Liver (tissue), 9 donors: ENCODE measurements around the gene KIZ. TPM values are rescaled to one million over a fixed set of nuclear protein-coding genes. Genes with fewer than 3 reads are reported as not detected.
A peak's percentile ranks its signal among the peaks of the same experiment; 100 is the strongest.

ENCODE experiments used
- DNase-seq: peaks from one replicate; pipeline ENCODE4 v3.0.0-alpha.2; 2017; ENCODE audit warnings: low spot score
- H3K27ac ChIP-seq, 2 donors: one replicate each; pipeline ENCODE4 v1.7.0; 2013; ENCODE audit warnings: inconsistent platforms in 2 of 2, low read length in 2 of 2, control low read depth in 1 of 2, low read depth in 1 of 2, mild to moderate bottlenecking in 1 of 2
- H3K27me3 ChIP-seq, 4 donors: one replicate each; pipeline versions ENCODE4 v1.6.1 to v1.7.0; 2013; ENCODE audit warnings: low read length in 3 of 4, inconsistent platforms in 1 of 4, mild to moderate bottlenecking in 1 of 4, moderate library complexity in 1 of 4; ENCODE audit not compliant: control insufficient read depth in 4 of 4, insufficient read depth in 4 of 4
- H3K36me3 ChIP-seq, 4 donors: one replicate each; pipeline versions ENCODE4 v1.6.1 to v1.7.0; 2013; ENCODE audit warnings: low read length in 3 of 4, mild to moderate bottlenecking in 3 of 4, low read depth in 1 of 4, moderate library complexity in 1 of 4; ENCODE audit not compliant: control insufficient read depth in 4 of 4, insufficient read depth in 3 of 4
- H3K4me1 ChIP-seq, 4 donors: one replicate each; pipeline versions ENCODE4 v1.6.1 to v1.7.0; 2013; ENCODE audit warnings: low read length in 3 of 4, mild to moderate bottlenecking in 3 of 4, moderate library complexity in 1 of 4; ENCODE audit not compliant: control insufficient read depth in 4 of 4, insufficient read depth in 4 of 4
- H3K4me3 ChIP-seq, 3 donors: one replicate each; pipeline versions ENCODE4 v1.6.1 to v1.7.0; 2013; ENCODE audit warnings: low read length in 3 of 3, control low read depth in 1 of 3, low read depth in 1 of 3, mild to moderate bottlenecking in 1 of 3
- H3K9ac ChIP-seq, 2 donors: one replicate each; pipeline ENCODE4 v1.7.0; 2013; ENCODE audit warnings: low read length in 2 of 2, mild to moderate bottlenecking in 2 of 2, moderate library complexity in 2 of 2, control low read depth in 1 of 2, low read depth in 1 of 2
- H3K9me3 ChIP-seq, 4 donors: one replicate each; pipeline versions ENCODE4 v1.6.1 to v1.7.0; 2013; ENCODE audit warnings: low read length in 3 of 4; ENCODE audit not compliant: control insufficient read depth in 4 of 4
- FOXA1 ChIP-seq: IDR thresholded peaks from 2 replicates; pipeline ENCODE4 v1.6.1; 2016; ENCODE audit warnings: antibody characterized with exemption
- HNF4A ChIP-seq, 2 donors: conservative IDR thresholded peaks; 2 replicates each; pipeline ENCODE4 v1.6.1; 2016; ENCODE audit warnings: antibody characterized with exemption in 2 of 2, mild to moderate bottlenecking in 2 of 2
- HNF4G ChIP-seq: IDR thresholded peaks from 2 replicates; pipeline ENCODE4 v1.6.1; 2016; ENCODE audit warnings: antibody characterized with exemption
- JUND ChIP-seq, 2 donors: IDR thresholded peaks; 2 replicates each; pipeline ENCODE4 v1.6.1; 2016; ENCODE audit warnings: antibody characterized with exemption in 2 of 2
- NR2F2 ChIP-seq: IDR thresholded peaks from 2 replicates; pipeline ENCODE4 v1.6.1; 2016; ENCODE audit warnings: antibody characterized with exemption
- RAD21 ChIP-seq, 2 donors: IDR thresholded peaks; 2 replicates each; pipeline ENCODE4 v1.6.1; 2016; ENCODE audit warnings: antibody characterized with exemption in 2 of 2, mild to moderate bottlenecking in 2 of 2
- RXRA ChIP-seq, 2 donors: IDR thresholded peaks; 2 replicates each; pipeline ENCODE4 v1.6.1; 2017 to 2018; ENCODE audit warnings: antibody characterized with exemption in 2 of 2, mild to moderate bottlenecking in 1 of 2
- SP1 ChIP-seq: IDR thresholded peaks from 2 replicates; pipeline ENCODE4 v1.6.1; 2018; ENCODE audit warnings: antibody characterized with exemption, mild to moderate bottlenecking
- YY1 ChIP-seq: IDR thresholded peaks from 2 replicates; pipeline ENCODE4 v1.6.1; 2016; ENCODE audit warnings: antibody characterized with exemption, mild to moderate bottlenecking
- WGBS: extraction: QIAGEN DNeasy Blood & Tissue Kit; methylation state at CpG from one replicate; pipeline ENCODE4 v1.1.7; 2013; 5-methylcytosine and 5-hydroxymethylcytosine counted together
- polyA plus RNA-seq, 2 donors: library from polyadenylated mRNA; stranded (reverse) in 1 of 2; unstranded in 1 of 2; fragments of 200-250 nt in 1 of 2; fragments of >200 nt in 1 of 2; fragmentation: Nextera tagmentation in 1 of 2; extraction: Ambion mirVana in 1 of 2; gene quantifications; one replicate each; pipeline versions ENCODE4 v1.2.1 to v1.2.3, GENCODE V29; 2013 to 2015
- total RNA-seq, 2 donors: library from RNA; depleted of rRNA; stranded (reverse); fragments of >200 nt; gene quantifications; one replicate each; pipeline ENCODE4 v1.2.3, GENCODE V29; 2014
- TF ChIP-seq, protein P1 (sequence below): fragments of 150-350 bp; IDR thresholded peaks from 2 replicates; pipeline ENCODE4 v1.5.1; 2017; ENCODE audit warnings: improper control_type of control experiment, low read depth, low read length; ENCODE audit not compliant: missing input control
- TF ChIP-seq, protein P2 (sequence below): IDR thresholded peaks from 2 replicates; pipeline ENCODE4 v1.6.1; 2016; ENCODE audit warnings: antibody characterized with exemption
- TF ChIP-seq, protein P3 (sequence below): IDR thresholded peaks from 2 replicates; pipeline ENCODE4 v1.6.1; 2016; ENCODE audit warnings: antibody characterized with exemption
- donor health status: healthy.
- donor health status: healthy.
- donor health status: healthy.
- donor health status: healthy.
- donor health status: healthy.

KIZ gene
- total and polyA plus RNA-seq, 4 donors: 3.0 to 9.5 (median 5.2) TPM

DNA sequence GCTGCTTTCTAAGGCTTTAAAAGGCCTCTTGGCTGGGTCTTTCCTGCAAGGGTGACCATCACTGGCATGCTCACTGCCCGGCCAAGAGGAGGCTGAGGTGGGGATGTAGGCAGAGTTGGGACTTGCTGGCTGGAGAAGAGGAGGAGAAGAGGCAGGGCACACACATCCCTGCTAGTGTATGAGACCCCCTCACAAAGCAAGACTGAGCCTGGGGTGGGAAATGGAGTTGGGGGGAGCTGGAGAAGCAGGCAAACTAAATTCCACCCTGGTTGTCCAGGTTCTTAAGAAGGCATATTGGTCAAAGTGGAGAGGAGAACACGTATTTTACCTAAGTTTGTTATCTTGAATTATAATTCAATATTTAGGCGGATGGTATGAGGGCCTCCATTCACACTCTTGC is 1.7 kb upstream of the KIZ start (continued):
- TF ChIP-seq, protein P1, sequence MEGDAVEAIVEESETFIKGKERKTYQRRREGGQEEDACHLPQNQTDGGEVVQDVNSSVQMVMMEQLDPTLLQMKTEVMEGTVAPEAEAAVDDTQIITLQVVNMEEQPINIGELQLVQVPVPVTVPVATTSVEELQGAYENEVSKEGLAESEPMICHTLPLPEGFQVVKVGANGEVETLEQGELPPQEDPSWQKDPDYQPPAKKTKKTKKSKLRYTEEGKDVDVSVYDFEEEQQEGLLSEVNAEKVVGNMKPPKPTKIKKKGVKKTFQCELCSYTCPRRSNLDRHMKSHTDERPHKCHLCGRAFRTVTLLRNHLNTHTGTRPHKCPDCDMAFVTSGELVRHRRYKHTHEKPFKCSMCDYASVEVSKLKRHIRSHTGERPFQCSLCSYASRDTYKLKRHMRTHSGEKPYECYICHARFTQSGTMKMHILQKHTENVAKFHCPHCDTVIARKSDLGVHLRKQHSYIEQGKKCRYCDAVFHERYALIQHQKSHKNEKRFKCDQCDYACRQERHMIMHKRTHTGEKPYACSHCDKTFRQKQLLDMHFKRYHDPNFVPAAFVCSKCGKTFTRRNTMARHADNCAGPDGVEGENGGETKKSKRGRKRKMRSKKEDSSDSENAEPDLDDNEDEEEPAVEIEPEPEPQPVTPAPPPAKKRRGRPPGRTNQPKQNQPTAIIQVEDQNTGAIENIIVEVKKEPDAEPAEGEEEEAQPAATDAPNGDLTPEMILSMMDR: no peak

DNA sequence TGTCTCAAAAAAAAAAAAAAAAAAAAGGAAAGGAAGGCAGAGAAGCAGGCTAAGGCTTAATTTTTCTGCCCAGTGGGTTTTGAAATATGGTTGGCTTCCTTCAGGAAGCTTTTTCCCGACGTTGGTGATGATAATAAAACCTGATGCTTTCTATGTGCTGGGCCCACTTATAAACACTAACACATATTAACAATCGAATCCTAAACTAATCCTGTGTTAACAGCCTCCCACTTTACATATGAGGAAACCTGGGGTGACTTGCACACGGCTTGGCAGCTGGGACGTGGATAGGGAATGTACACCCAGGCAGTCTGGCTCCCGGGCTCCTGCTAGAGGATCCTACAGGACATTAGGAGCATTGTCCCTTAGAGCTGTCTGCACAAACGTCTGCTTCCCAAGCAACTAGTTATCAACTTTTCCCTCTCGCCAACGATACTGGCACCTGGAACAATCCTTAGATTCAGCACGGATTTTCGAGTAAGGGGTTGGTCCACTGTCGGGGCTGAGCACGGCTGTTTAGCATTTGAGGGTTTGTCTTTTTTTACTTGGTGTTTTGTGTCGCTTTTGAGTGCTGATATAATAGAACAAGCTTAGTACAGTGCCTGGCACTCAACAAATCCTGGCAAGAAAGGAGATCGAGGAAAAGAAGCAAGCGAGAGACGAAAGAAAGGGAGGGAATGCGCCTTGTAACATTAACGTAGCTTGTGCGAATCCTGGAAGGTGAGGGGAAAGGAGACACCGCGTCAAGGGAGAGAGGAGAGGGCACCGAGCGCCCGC is 622 bp upstream of the KIZ start:
- peak overlapping the region; percentile 45 to 50 for H3K9ac ChIP-seq
- no peaks in the 10 kb centered on the region for H3K36me3 ChIP-seq
- 4% methylated on average over 25 of the region's 25 CpGs for WGBS
- H3K27me3 ChIP-seq: no peaks in the 10 kb centered on the region
- H3K4me1 ChIP-seq: peaks cover 0 to 11% (median 7%) of the 10 kb centered on the region in 4 donors
- H3K4me3 ChIP-seq: peak overlapping the region; percentile 57 to 87 (median 74)
- no peak for DNase-seq
- H3K27ac ChIP-seq: peak overlapping the region; percentile 44 to 56
- H3K9me3 ChIP-seq: no peaks in the 10 kb centered on the region
- TF ChIP-seq JUND (IDR thresholded peaks at IDR 0.05): no peak
- TF ChIP-seq RAD21 (IDR thresholded peaks at IDR 0.05): peak in 1 of 2 donors; percentile 35
- no peak for TF ChIP-seq HNF4G
- TF ChIP-seq, protein P1: peak; percentile 17

DNA sequence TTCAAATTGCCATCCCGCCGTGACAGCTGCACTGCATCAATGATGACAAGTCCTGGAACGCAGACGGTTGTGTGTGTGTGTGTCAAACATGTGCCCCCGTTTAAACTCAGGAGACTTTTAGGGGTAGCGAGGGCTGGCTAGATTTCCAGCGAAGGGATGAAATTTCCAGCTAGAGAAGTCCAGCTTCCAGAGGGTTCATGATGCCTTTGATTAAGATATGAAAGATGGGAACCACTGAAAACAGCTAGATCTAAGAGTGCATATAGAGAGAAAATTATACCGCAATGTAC is 644 bp downstream of the KIZ start:
- DNase-seq: no peak
- TF ChIP-seq, protein P2, sequence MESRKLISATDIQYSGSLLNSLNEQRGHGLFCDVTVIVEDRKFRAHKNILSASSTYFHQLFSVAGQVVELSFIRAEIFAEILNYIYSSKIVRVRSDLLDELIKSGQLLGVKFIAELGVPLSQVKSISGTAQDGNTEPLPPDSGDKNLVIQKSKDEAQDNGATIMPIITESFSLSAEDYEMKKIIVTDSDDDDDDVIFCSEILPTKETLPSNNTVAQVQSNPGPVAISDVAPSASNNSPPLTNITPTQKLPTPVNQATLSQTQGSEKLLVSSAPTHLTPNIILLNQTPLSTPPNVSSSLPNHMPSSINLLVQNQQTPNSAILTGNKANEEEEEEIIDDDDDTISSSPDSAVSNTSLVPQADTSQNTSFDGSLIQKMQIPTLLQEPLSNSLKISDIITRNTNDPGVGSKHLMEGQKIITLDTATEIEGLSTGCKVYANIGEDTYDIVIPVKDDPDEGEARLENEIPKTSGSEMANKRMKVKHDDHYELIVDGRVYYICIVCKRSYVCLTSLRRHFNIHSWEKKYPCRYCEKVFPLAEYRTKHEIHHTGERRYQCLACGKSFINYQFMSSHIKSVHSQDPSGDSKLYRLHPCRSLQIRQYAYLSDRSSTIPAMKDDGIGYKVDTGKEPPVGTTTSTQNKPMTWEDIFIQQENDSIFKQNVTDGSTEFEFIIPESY: no peak
- TF ChIP-seq HNF4G: no peak
- no peak for TF ChIP-seq RAD21 (IDR thresholded peaks at IDR 0.05)
- no peak for TF ChIP-seq RXRA (IDR thresholded peaks at IDR 0.05)
- TF ChIP-seq, protein P3, sequence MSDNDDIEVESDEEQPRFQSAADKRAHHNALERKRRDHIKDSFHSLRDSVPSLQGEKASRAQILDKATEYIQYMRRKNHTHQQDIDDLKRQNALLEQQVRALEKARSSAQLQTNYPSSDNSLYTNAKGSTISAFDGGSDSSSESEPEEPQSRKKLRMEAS: no peak
- TF ChIP-seq, protein P1: no peak
- TF ChIP-seq SP1: no peak
- TF ChIP-seq HNF4A (conservative IDR thresholded peaks at IDR 0.05): no peak
- TF ChIP-seq FOXA1: no peak
- no peak for TF ChIP-seq JUND (IDR thresholded peaks at IDR 0.05)
- no peak for TF ChIP-seq NR2F2
- no peak for TF ChIP-seq YY1
- peaks cover 0 to 11% (median 7%) of the 10 kb centered on the region in 4 donors for H3K4me1 ChIP-seq
- 12% methylated on average over 8 of the region's 8 CpGs for WGBS
- no peaks in the 10 kb centered on the region for H3K27me3 ChIP-seq
- H3K9ac ChIP-seq: peak overlapping the region; percentile 22 to 50
- H3K27ac ChIP-seq: peak overlapping the region in 1 of 2 donors; percentile 49
- no peaks in the 10 kb centered on the region for H3K9me3 ChIP-seq
- H3K36me3 ChIP-seq: no peaks in the 10 kb centered on the region
- peak overlapping the region; percentile 66 to 85 (median 84) for H3K4me3 ChIP-seq
